ENCODE data around the gene SLC6A8.
"Not testable (repeated sequence)": the region's sequence is repeated elsewhere in the genome, so short reads cannot be mapped to it uniquely, and the experiment has no call there.

The SLC6A8 gene

DNA sequence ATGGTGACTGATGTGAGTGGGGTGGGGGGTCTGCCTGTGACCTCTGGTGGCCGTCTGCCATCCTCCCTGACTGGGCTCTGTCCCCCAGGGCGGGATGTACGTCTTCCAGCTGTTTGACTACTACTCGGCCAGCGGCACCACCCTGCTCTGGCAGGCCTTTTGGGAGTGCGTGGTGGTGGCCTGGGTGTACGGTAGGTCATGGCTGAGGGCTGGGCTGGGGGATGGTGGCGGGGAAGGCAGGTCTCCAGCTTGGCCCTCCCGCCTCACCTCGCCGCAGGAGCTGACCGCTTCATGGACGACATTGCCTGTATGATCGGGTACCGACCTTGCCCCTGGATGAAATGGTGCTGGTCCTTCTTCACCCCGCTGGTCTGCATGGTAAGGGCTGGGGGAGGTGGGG, 6.5 kb downstream of the SLC6A8 start:
- not testable (repeated sequence) for DNase-seq

DNA sequence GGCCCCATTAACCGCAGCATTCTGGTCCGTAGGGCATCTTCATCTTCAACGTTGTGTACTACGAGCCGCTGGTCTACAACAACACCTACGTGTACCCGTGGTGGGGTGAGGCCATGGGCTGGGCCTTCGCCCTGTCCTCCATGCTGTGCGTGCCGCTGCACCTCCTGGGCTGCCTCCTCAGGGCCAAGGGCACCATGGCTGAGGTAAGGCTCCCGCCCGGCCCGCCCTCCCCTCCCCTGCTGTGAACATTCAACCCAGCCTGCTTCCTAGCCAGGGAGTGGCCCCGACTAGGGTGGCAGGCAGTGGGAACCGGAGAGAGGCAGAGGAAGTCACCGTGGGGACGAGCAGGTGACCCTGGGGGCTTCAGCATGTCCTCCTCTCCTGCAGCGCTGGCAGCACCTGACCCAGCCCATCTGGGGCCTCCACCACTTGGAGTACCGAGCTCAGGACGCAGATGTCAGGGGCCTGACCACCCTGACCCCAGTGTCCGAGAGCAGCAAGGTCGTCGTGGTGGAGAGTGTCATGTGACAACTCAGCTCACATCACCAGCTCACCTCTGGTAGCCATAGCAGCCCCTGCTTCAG, 7.1 kb downstream of the SLC6A8 start:
- no peak for DNase-seq

DNA sequence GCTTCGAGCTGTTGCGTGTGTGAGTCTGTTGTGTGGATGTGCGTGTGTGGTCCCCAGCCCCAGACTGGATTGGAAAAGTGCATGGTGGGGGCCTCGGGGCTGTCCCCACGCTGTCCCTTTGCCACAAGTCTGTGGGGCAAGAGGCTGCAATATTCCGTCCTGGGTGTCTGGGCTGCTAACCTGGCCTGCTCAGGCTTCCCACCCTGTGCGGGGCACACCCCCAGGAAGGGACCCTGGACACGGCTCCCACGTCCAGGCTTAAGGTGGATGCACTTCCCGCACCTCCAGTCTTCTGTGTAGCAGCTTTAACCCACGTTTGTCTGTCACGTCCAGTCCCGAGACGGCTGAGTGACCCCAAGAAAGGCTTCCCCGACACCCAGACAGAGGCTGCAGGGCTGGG, 8.4 kb downstream of the SLC6A8 start:
- DNase-seq, result no peak

DNA sequence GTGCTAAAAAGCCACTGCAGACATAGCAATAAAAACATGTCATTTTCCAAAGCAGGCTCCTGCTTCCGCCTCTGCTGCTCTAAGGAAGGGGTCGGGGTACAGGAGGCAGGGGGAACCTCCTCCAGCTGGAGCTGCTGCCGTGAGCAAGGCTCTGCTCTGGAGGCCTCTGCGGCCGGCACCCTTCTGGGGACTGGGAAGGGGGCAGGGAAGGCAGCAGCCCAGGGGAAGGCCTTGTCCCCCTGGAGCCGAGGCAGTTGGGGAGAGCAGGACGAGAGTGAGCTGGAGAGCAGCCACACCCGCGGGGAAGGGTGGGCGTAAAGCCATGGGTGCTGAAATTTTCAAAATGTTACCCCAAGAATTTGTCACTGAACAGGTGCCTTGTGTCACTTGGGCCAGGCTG, 8.8 kb downstream of the SLC6A8 start:
- not testable (repeated sequence) for DNase-seq

DNA sequence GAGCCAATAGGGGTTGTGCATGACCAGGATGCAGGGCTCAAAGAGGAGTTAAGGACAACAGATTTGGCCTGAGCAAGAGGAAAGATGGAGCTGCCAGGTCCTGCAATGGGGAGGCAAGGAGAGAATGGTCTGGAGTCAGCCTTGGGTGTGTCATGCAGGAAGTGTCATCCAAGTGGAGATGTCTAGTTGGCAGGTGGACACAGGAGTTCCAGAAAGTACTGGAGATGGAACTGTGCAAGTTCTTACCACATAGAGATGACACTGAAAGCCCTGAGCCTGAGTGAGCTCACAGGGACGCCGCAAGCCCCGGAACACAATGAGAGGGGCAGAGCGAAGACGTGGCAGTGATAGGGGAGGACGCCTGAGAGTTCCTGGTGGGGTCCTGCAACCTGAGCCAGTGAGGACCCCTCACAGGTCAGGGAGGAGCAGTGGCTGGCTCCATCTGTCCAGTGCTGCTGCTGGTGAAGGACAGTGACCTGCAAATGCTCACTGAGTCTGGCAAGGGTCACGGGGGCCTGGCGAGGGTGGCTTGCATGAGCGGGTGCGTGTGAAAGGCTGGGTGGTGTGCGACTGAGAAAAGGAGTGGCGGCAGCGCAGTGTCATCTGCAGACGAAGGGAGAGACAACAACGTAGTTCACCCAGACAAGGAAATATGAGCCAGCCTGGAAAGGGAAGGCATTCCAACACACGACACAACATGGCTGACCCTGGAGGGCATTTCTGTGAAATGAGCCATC, 9.4 kb downstream of the SLC6A8 start:
- DNase-seq, result not testable (repeated sequence)

DNA sequence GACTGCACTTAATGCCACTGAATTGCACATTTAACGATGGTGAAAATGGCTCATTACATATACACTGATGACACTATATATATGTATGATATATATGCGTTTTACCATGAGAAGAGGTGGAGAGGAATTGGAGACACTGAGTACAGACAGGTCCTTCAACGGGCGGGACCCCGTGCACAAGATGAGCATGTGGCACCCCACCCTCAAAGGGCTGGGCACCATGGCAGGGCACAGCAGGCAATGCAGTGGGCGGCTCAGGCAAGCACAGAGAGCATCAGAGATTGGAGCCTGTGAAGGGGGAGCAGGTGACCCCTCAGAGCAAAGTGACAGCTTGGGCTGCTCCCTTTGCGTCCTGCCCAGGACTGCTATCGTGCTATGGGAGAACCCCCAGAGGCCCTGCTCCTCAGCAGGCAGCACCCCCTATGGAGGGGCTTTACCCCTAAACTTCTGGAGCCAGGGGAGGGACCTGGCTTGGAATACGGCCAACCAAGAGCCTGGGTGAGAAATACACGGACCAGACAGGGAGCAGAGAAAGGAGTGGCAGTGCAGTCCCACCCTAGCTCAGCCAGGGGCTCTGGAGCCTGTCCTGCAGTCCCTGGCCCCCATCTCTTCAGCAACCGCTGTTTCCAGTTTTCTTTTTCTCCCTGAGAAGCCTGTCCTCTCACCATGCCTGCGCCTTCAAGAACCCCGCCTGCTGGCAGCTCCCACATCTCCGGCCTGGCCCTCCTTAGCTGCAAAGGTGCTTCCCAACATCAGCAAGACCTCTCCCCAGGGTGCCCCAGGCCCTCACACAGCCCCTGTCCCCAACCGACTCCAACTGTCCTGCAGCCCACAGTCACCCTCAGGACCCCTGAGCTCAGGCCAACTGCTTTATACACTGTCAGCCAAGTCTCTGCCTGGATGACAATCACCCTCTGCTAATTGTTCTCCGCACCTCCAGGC, 10.5 kb downstream of the SLC6A8 start:
- DNase-seq, result no peak

DNA sequence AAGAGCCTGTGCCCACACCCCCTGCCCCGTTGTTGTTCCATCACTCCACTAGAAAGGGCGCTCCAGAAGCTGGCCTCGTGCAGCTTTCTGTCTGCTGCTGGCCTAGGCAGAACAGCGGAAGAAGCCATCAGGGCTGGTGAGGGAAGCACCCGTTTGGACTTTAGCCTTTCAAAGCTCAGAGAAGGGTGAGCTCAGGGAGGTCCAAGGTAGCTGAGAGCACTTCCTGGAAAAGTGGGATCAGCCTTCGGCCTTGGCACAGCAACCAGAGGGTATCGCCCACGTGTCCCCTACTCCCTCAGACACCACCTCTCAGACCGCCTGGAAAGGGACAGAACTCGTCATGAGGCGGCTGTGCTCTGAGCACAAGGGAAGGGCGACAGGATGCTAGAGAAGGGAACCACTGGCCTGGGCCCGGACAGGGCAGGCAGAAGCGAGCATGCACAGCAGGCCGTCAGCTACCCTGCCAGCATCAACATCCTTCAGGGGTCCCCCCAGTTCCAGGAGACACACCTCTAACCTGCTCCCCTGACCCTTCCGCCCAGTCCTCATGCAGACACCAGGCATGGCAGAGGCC, 11.6 kb downstream of the SLC6A8 start:
- not testable (repeated sequence) for DNase-seq

DNA sequence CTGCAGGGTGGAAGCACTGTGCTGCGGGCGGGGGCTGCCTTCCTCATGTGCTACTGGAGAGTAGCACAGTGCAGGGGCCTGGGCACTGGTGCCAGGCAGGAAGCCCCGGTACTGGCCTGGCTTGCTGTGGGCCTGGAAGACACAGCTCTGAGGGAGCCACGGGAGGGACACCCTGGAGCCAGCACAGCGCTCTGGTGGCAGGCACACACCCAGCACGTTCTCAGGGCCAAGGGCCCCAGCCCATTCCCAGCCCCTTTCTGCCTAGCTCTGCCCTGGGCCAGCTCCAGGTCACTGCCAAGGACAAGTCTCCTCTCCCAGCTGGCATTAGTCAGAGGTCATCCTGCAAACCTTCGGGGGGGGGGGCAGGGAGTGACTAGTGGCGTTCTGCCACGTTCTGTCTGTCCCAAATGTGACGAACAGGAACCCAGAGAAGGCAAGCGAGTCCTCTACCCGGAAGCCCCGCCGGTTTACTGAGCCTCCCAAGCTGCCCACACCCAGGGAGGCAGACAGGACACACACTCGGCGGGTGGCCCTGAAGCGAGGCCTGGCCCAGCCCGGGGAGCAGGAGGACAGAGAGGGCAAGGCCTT, 12.2 kb downstream of the SLC6A8 start:
- DNase-seq, result not testable (repeated sequence)

DNA sequence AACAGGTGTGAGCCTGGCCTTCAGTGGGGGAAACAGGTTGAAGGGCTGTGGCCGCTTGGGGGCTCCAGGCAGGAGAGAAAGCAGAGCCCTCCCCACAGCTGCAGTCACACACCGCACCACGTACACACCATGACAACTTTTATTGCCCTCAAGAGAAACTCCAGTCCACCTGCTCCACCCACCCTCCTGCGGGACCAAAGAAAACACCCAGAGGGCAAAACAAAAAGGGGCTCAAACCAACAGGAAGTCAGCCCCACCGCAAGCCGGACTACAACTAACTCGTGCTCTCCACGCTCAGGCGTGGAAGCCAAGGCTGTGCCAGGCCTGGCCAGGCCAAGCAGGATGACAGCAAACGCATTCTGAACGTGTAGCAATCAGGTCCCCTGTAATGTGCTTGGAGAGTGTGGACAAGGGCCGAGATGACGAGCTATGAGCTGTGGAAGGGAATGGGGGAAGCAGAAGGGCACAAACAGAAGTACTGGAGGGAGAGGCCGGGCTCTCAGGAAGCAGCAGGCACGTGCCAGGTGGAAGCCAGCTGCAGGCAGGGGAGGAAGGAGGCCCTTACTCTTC, 12.7 kb downstream of the SLC6A8 start:
- DNase-seq, result no peak

DNA sequence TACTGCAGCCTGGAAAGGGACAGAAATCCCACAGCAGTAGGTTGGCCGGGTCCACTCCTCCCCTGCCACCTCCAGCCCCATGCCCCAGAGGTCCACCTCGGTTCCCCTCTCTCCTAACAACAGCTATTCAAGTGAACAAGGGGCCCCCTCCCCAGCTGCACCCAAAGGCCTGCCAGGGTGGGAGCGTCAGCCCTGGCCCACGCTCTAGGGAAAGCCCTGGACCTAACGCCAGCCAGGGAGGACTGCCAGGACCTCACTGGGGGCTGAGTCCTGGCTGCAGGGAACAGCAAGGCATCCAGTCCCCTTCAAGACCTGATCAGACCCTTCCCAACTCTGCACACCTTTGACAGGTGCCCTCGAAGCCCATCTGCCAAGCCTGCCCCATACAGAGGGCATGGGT, 13.2 kb downstream of the SLC6A8 start:
- no peak for DNase-seq

DNA sequence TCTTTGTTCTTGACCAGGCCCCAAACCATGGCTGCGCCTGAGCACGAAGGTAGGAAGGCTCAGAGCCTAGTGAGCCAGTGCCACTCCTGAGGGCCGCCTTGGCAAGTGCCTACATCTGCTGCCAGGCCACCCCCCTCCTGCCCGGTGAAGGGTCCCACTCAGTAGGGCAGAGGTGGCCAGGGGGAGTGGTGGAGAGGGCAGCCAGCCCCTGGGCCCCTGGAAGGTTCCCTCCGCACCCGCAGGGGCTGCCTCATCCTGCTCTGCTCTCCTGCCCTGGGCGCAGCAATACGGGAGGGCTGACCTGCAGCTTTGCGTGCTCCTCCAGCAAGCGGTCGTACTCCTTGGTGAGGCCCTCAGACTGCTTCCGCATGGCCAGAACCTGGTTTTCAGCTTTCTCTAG, 14.0 kb downstream of the SLC6A8 start:
- no peak for DNase-seq

DNA sequence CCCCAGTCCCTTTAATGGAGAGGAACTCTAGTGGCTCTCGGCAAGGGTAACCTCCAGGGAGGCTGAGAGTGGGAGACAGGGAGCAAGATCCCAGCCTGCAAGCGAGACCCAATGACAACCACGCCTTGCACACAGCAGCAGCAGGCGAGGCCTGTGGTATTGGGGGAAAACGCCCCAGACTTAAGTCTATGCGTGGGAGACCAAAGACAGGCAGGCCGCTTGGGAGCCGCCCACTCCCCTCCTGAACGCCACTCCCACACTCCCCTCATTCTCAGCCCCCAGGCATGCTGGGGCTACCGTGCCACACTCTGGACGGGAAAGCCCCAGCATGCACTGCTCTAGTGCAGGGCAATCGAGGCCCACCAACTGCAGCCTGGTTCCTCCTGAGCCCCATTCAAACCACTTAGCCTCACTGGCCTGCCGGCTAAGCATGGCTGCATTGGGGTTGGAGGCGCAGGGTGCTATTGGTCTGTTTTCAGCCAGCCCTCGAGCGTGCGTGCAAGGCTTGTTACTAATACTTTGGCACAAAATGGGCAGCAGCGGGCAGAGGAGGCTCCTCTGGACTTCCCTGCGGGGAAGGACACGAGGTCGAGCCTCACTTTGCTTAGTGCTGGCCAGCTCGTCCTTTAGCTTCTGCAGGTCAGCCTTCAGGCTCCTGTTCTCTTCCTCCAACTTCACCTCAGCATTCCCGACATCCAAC, 14.8 kb downstream of the SLC6A8 start:
- no peak for DNase-seq

DNA sequence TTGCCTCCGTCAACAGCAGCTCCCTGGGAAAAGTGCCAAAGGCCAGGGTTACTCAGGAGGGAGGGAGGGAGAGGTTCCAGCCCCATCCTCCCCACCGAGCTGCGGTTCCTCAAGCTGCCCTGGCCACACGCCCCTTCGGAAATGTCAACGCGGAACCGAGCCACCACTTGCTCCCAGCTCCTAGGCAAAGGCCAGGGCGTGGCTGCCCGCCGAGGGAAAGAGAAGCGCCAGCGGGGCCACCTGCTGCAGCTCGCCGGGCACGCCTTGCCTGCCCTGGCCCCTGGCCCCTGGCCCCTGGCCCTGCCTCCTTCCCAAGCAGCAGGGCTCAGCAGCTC, 15.3 kb downstream of the SLC6A8 start:
- DNase-seq, result no peak

DNA sequence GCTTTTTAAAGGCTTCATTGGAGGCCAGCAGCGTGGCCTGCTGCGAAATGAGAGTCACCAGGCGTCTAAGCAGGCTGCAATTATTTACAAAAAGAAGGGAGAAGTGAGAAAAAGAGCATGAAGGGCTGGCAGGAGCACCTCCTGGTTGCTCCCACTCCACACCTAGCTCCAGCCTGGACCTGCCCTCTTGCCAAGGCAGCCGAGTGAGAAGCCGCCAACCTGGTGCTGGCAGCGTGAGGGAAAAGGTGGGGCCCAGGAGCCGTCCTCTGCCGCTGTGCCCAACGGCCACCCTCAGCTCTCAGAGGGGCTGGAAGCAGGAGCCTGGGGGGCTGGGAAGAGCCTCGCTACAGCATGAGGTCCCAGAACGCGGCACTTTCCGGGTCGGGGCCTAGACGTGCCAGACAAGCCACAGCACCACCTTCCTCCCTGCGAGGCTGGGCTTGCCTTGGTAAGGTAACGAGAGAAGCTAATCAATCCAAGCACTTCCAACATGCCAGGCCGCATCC, 16.3 kb downstream of the SLC6A8 start:
- no peak for DNase-seq

DNA sequence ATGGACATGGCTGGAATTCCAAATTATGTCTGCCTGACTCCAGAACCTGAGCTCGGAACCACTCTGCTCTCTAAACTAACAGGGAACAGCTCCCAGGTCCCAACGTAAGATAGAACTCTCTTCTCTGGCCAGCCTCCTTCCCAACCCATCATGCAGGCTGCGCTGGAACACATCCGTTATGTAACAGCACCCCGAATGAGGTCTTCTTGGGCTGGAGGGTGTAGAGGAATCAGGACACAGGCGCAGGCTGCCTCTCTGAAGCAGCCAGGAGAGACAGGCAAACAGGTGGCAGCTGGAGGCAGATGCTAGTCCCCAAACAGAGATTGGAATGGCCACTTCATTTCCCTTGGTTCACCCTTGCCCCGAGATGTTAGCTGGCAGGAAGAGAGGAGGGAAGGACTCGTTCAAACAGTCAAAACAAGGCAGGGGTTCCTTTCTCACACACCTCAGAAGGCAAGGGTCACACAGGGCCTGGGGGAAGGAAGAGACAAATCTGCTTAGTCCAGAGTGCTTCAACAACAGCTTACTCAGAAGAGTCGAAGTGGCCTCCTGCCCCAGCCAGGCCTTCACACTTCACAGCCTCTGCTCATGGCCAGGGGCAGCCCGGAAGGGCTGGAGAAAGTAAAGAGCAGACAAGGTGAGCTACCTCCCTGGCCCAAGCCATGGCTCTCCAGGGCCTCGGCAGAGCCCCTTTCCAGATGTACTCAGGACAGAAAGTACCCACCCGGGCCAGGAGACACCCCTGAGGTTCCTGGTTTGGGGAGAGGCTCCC, 17.1 kb downstream of the SLC6A8 start:
- DNase-seq, result not testable (repeated sequence)

DNA sequence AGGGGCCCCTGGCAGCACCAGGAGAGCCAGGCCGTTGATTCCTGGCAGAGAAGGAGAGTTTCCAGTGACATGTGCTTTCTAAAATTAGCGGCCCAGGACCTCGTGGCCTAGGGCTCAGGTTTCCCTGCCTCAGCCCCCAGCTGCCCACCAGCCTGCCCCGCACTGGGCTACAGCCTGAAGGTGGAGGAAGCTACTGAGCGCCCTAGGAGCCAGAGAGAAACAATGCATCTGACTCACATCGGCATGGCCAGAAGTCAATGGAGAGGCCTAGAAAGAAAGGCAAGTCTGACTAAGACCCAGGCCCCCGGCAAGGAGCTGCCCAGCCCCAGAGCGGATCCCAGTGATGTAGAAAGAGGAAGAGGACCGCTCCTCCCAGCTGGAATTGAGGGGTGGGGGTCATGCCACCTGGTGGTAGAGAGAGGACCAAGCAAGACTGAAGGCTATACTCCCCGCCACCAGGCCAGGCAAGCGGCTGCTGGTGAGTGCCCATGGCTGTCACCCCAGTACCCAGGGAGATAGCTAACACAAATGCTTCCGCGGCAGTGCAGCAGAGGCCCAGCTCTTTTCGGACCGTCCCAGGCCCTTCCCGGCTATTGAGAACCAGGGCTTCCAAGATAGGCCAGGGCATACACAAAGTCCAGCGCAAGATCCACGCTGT, 17.8 kb downstream of the SLC6A8 start:
- DNase-seq, result not testable (repeated sequence)

DNA sequence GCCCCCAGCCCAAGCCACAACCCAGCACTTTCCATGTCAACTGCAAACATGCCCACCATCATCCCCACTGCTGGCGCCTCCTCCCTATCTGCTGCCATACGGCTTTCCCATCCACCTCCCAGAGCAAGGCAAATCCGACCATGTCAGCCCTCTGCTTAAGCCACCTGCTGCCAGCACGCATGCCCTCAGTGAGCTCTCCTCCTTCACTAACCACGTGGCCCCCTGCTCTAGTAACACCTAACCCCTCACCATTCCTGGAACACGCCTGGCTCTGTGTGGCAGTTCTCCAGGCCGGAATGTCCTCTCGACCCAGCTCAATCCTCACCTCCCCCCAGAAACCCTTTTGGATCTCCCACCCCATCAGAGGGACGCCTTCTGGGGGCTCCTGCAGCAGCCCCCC, 19.1 kb downstream of the SLC6A8 start:
- no peak for DNase-seq

DNA sequence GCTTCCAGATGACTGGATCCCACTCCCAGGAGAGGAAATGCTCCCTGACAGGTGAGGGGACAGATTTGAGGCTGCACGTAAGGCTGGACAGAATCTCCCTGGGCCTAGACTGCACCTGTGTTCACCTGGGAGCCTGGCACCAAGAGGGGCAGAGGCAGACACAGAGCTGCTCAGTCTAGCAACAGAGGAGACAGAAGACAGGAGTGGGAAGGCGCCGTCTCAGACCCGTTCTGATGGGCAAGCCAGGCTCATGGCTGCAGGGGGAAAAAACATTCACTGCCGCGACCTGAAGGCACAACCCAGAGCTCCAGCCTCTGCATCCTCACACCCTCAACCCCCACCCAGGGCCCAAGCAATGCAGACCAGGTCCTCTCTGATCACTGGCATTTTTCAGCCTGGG, 19.7 kb downstream of the SLC6A8 start:
- no peak for DNase-seq

DNA sequence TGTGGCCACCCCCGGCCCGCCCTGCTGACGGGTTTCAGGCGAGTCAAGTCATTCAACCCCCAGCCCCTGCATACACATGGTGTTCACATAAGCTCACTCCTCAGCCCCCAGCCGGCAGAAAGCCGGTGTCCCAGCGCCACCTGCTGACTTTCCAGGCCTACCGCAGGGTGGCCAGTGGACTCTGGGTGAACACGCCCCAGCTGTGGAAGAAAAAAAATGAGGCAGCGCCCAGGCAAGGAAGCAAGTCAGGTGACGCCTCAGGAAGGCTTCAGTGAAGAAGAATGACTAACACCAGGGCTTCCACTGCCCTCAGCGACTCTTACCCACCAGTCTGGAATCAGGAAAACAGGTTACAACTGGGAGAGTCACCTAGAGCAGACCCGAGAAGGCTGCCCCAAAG, 20.7 kb downstream of the SLC6A8 start:
- DNase-seq, result peak; percentile 24
